GM10266 (cell line): Measurements from ENCODE around the gene RPP38.

Experiments
- DNase-seq: peaks from one replicate; pipeline ENCODE4 v3.0.0; 2012; ENCODE audit errors: extremely low spot score
- TF ChIP-seq, protein P1 (sequence below): IDR thresholded peaks from 2 replicates; pipeline ENCODE4 v1.5.1; 2012; ENCODE audit warnings: mild to moderate bottlenecking, low read depth; ENCODE audit not compliant: control insufficient read depth, insufficient read depth; ENCODE audit errors: missing control alignments

RPP38 gene

DNA sequence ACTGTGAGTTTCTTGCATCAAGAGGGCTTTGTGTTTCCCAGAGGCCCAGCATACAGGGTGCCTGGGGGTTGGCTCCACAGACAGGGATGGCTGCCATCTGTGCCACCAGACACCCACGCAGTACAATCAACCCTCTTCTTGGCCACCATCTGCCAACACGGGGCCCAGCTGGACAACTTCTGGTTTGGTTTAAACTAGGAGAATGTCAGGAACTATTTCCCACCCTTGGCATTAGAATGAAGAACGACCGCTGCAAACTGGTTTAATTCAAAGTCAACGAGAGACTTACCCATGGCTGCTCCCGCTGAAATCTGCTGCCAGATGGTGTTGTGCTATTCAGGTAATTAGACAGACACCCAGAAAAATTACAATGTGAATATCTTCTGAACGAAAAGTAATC lies 43.5 kb downstream of the RPP38 start:
- TF ChIP-seq, protein P1, sequence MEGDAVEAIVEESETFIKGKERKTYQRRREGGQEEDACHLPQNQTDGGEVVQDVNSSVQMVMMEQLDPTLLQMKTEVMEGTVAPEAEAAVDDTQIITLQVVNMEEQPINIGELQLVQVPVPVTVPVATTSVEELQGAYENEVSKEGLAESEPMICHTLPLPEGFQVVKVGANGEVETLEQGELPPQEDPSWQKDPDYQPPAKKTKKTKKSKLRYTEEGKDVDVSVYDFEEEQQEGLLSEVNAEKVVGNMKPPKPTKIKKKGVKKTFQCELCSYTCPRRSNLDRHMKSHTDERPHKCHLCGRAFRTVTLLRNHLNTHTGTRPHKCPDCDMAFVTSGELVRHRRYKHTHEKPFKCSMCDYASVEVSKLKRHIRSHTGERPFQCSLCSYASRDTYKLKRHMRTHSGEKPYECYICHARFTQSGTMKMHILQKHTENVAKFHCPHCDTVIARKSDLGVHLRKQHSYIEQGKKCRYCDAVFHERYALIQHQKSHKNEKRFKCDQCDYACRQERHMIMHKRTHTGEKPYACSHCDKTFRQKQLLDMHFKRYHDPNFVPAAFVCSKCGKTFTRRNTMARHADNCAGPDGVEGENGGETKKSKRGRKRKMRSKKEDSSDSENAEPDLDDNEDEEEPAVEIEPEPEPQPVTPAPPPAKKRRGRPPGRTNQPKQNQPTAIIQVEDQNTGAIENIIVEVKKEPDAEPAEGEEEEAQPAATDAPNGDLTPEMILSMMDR, result no peak
- no peak for DNase-seq

DNA sequence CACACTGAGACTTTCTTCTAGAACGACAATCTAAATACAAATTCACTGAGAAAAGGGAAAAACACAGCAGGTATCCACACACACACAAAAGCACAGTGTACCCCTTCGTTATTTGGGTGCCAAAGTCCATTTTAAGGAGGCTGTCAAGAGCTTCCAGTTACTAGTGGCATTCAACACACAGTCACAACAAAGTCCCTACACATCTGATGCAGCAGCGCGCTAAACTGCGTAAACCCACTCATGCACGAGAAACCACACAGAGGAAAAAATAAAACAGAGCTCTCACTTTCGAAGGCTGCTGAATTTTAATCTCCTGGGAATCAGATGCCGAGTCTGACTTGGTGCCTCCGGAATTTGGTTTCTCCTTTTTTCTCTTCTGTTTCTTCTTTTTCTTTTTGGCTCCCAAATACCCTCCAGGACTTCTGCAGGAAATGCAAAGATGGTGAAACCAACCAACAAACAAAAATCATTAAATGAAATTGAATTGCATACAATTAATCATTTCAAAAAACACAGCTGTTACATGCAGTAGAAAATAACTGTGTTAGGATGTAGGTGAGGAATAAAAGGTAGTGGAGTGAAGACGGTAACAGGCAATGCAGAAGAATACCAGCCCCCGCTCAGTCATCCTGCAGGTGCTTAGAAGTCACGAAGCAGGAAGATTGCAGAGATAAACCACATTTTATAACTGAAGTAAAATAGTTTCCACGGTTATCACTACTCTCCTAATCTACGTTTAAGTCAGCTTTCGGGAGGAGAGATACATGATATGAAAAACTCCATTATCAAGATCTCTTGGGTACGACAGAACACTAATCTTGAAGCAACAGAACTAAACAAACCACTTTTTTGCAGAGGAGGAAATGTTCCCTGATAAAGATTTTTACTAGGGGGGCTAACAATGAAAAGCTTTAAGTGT lies 44.2 kb downstream of the RPP38 start:
- DNase-seq, result peak; percentile 63
- TF ChIP-seq, protein P1, result no peak

DNA sequence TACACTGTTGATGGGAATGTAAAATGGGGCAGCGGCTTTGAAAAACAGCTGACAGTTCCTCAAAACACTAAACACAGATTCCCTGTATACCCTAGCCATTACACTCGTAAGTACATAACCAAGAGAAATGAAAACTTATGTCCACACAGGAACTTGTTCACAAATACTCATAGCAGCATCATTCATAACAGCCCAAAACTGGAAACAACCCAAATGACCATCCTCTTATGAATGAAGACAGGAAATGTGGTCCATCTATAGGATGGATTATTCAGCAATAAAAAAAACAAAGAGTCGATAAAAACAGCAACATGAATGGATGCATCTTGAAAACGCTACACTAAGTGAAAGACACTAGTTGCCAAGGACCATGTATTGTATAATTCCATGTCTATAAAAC lies 47.6 kb downstream of the RPP38 start:
- DNase-seq, result no peak
- TF ChIP-seq, protein P1, result no peak

DNA sequence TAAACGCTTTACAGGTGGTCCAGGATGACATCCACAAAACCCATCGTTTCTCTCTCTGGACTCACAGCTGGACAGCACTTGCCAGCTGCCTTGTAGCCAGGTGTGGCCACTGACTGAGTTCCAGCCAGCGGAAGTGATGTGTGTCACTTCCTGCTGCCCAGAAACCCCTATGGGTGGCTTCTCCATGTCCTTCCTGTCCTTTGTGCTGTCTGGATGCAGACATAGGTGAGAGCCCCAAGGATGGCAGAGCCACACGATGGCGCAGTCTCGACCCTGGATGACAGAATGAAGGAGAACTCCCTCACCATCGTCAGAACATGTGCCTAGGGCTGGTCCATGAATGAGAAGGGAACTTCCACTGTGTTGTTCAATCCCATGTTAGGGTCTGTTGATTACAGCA lies 49.2 kb downstream of the RPP38 start:
- DNase-seq, result no peak
- TF ChIP-seq, protein P1, result no peak

DNA sequence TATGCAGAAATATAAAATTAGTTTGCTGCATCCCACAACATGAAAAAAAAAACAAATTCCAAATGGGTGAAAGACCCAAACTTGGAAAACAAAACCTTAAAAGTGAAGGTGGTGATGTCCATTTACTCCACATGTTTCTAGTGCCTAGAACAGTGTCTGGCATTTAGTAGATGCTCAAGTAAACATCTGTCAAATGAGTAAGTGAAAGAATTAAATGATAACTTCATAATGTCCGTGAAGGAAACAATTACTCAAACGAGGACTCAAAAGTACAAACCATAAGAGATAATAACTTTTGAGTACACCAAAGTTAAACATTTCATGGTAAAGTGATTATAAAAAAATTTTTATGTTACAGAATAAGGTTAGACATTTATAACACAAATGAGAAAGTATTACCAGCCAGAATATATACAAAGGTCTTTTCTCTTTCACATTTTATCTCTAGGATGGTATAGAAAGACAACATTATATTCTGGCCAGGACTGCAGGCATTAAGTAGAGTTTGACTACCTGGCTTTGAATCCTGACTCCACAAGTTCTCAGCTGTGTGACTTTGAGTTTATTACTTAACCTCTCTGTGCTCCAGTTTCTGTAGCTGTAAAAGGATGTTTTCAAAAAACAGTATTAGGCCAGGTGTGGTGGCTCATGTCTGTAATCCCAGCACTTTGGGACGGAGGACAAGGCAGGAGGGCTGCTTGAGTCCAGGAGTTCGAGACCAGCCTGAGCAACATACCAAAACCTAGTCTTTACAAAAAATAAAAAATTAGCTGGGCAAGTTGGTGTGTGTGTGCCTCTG lies 50.6 kb downstream of the RPP38 start:
- TF ChIP-seq, protein P1, result no peak
- no peak for DNase-seq

DNA sequence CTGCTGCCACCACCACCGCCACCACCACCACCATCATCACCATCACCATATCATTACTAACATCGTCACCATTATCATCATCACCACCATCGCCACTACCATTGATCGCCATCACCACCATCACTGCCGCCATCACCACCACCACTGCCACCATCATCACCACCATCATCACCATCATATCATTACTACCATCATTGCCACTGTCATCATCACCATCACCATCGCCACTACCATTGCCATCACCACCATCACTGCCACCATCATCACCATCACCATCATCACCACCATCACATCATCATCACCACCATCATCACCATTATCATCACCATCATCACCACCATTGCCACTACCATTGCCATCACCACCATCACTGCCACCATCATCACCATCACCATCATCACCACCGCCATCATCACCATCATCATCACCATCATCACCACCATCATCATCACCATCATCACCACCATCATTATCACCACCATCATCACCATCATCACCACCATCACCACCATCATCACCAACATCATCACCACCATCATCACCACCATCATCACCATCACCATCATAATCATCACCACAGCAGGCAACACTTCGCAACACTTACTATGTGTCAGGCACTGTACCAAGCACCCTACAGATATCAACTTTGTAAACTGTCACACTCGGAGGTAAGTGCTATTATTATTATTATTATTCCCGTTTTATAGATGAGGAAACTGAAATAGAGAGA lies 52.1 kb downstream of the RPP38 start:
- TF ChIP-seq, protein P1, result no peak

More for the DNA sequence above, 52.1 kb downstream of the RPP38 start:
- no peak for DNase-seq
